ENCODE measurements around the gene CIDEA.

Gene CIDEA

DNA sequence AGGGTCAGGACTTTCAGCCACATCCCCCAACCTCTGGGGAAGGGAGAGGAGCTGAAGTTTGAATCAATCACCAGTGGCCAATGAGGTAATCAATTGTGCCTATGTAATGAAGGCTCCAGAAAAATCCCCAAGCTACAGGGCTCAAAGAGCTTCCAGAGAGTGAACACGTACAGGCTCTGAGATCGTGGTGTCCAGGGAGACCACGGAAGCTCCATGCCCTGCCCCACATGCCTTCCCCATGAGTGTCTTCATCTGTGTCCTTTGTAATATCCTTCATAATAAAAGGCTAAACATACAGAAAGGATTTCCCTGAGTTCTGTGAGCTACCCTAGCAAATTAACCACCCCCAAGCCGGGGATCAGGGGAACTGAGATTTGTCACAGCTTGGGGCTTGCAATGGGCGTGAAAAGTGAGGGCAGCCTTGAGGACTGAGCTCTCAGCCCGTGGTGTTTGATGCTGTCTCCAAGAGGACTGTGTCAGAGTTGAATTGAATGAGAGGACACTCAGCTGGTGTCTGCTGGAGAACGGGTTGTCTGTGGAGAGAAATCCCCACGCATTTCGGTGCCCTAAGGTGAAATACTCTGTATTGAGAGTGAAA is 28.4 kb downstream of the CIDEA start:
- no peak overlapping the region for H3K4me2 ChIP-seq (ENCODE audit: low read depth, low read length)
- TF ChIP-seq, protein P1, sequence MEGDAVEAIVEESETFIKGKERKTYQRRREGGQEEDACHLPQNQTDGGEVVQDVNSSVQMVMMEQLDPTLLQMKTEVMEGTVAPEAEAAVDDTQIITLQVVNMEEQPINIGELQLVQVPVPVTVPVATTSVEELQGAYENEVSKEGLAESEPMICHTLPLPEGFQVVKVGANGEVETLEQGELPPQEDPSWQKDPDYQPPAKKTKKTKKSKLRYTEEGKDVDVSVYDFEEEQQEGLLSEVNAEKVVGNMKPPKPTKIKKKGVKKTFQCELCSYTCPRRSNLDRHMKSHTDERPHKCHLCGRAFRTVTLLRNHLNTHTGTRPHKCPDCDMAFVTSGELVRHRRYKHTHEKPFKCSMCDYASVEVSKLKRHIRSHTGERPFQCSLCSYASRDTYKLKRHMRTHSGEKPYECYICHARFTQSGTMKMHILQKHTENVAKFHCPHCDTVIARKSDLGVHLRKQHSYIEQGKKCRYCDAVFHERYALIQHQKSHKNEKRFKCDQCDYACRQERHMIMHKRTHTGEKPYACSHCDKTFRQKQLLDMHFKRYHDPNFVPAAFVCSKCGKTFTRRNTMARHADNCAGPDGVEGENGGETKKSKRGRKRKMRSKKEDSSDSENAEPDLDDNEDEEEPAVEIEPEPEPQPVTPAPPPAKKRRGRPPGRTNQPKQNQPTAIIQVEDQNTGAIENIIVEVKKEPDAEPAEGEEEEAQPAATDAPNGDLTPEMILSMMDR (IDR thresholded peaks at IDR 0.05; ENCODE audit: low read length), result no peak
- TF ChIP-seq EZH2phosphoT487 (IDR thresholded peaks at IDR 0.05; ENCODE audit: low read length) (no peak), EZH2 (optimal IDR thresholded peaks at IDR 0.05; ENCODE audit: low read depth, low read length) (no peak)
- H3K79me2 ChIP-seq (ENCODE audit: low read length), result no peaks in the 10 kb centered on the region
- no peak overlapping the region for H2AFZ ChIP-seq (ENCODE audit: low read length)
- no peaks in the 10 kb centered on the region for H3K36me3 ChIP-seq (replicated peaks; ENCODE audit: insufficient read depth, low read length)
- no peaks in the 10 kb centered on the region for H3K9me3 ChIP-seq (replicated peaks; ENCODE audit: insufficient read depth, low read length)
- H3K9me2 ChIP-seq (replicated peaks; ENCODE audit: insufficient read depth, low read length), result no peaks in the 10 kb centered on the region
- H3K9ac ChIP-seq (ENCODE audit: low read length), result no peak overlapping the region
- H3K4me3 ChIP-seq (ENCODE audit: low read length), result no peak overlapping the region
- H3F3A ChIP-seq (ENCODE audit: insufficient read depth, low read length), result no peaks in the 10 kb centered on the region
- H3K27ac ChIP-seq (ENCODE audit: low read length), result no peak overlapping the region
- peaks cover 5% of the 10 kb centered on the region; the same call in 1 of the 2 replicates for H3K4me1 ChIP-seq (ENCODE audit: low read length)
- no peaks in the 10 kb centered on the region for H4K20me1 ChIP-seq (ENCODE audit: insufficient read depth, low read length)
- DNase-seq, result no peak
- H3K27me3 ChIP-seq (replicated peaks; ENCODE audit: insufficient read depth, low read length), result no peaks in the 10 kb centered on the region

DNA sequence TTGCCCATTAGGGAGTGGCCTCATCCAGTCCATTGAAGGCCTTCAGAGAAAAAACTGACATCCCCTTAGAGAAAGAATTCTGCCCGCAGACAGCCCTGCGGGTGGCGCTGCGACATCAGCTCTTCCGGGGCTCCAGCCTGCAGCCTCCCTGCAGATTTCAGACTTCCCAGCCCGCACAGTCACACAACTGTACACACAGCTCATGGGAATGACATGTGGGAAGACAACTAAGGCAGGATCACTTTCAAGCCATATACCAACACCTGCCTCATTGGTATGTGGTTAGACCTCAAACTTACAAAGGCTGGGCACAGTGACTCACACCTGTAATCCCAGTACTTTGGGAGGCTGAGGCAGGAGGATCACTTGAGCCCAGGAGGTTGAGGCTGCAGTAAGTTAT is 29.1 kb downstream of the CIDEA start:
- Histone ChIP-seq H3F3A (ENCODE audit: insufficient read depth, low read length) (no peaks in the 10 kb centered on the region), H3K36me3 (replicated peaks; ENCODE audit: insufficient read depth, low read length) (no peaks in the 10 kb centered on the region), H2AFZ (ENCODE audit: low read length) (no peak overlapping the region), H3K4me1 (ENCODE audit: low read length) (peaks cover 1% of the 10 kb centered on the region; the same call in 1 of the 2 replicates), H3K4me3 (ENCODE audit: low read length) (no peak overlapping the region), H3K79me2 (ENCODE audit: low read length) (no peaks in the 10 kb centered on the region), H3K9ac (ENCODE audit: low read length) (no peak overlapping the region), H3K27ac (ENCODE audit: low read length) (no peak overlapping the region), H4K20me1 (ENCODE audit: insufficient read depth, low read length) (no peaks in the 10 kb centered on the region), H3K4me2 (ENCODE audit: low read depth, low read length) (no peak overlapping the region), H3K27me3 (replicated peaks; ENCODE audit: insufficient read depth, low read length) (no peaks in the 10 kb centered on the region), H3K9me2 (replicated peaks; ENCODE audit: insufficient read depth, low read length) (no peaks in the 10 kb centered on the region), H3K9me3 (replicated peaks; ENCODE audit: insufficient read depth, low read length) (no peaks in the 10 kb centered on the region)
- no peak for DNase-seq
- TF ChIP-seq EZH2phosphoT487 (IDR thresholded peaks at IDR 0.05; ENCODE audit: low read length) (no peak), EZH2 (optimal IDR thresholded peaks at IDR 0.05; ENCODE audit: low read depth, low read length) (no peak)
- TF ChIP-seq, protein P1 (IDR thresholded peaks at IDR 0.05; ENCODE audit: low read length), result no peak

DNA sequence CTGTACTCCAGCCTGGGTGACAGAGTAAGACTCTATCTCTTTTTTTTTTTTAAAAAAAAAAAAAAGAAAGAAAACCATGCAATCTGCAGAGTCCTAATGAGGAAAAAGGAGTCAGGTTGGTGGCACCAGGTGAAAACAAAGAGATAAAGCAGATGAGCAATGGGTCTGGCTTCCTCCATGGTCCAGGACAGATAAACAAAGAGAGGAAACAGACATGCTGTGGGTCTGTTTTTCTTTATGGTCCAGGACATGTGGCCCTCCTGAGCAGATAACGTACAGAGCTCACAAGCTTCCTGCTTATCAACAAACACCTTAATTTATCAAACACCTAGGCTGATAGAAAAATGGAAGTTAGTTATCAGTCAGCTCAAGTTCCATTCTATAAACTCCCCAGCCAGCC is 29.5 kb downstream of the CIDEA start:
- Histone ChIP-seq H2AFZ (ENCODE audit: low read length) (no peak overlapping the region), H3K27ac (ENCODE audit: low read length) (no peak overlapping the region), H4K20me1 (ENCODE audit: insufficient read depth, low read length) (no peaks in the 10 kb centered on the region), H3K9ac (ENCODE audit: low read length) (no peak overlapping the region), H3K27me3 (replicated peaks; ENCODE audit: insufficient read depth, low read length) (no peaks in the 10 kb centered on the region), H3K4me1 (ENCODE audit: low read length) (no peaks in the 10 kb centered on the region), H3K9me2 (replicated peaks; ENCODE audit: insufficient read depth, low read length) (no peaks in the 10 kb centered on the region), H3F3A (ENCODE audit: insufficient read depth, low read length) (no peaks in the 10 kb centered on the region), H3K4me2 (ENCODE audit: low read depth, low read length) (no peak overlapping the region), H3K9me3 (replicated peaks; ENCODE audit: insufficient read depth, low read length) (no peaks in the 10 kb centered on the region), H3K4me3 (ENCODE audit: low read length) (no peak overlapping the region), H3K79me2 (ENCODE audit: low read length) (no peaks in the 10 kb centered on the region), H3K36me3 (replicated peaks; ENCODE audit: insufficient read depth, low read length) (no peaks in the 10 kb centered on the region)
- TF ChIP-seq EZH2phosphoT487 (IDR thresholded peaks at IDR 0.05; ENCODE audit: low read length), result no peak
- TF ChIP-seq EZH2 (optimal IDR thresholded peaks at IDR 0.05; ENCODE audit: low read depth, low read length), result no peak
- TF ChIP-seq, protein P1 (IDR thresholded peaks at IDR 0.05; ENCODE audit: low read length), result no peak
- DNase-seq, result no peak

Measured in MM.1S (cell line).